Memory B cell (primary cell): ENCODE results near the gene NLRP4.

Experiments
- ATAC-seq: fragments of 150-1000 bp; cut with Tn5 transposase; 2 replicates; pipeline ENCODE4 v1.10.0; 2021; ENCODE audit warnings: low read depth, mild to moderate bottlenecking, moderate library complexity
- DNase-seq, 2 donors: peaks; one replicate each; pipeline ENCODE4 v3.0.0; 2022; ENCODE audit warnings: low spot score in 2 of 2
- H3K27ac Mint-ChIP-seq: one replicate; pipeline ENCODE4 v1.8.0; 2022; ENCODE audit warnings: mild to moderate bottlenecking, moderate library complexity, mixed read lengths
- H3K27me3 Mint-ChIP-seq: one replicate; pipeline ENCODE4 v1.8.0; 2022; ENCODE audit warnings: mixed read lengths
- H3K36me3 Mint-ChIP-seq: one replicate; pipeline ENCODE4 v1.8.0; 2022; ENCODE audit warnings: mild to moderate bottlenecking, mixed read lengths
- H3K4me1 Mint-ChIP-seq: one replicate; pipeline ENCODE4 v1.8.0; 2022; ENCODE audit warnings: mixed read lengths
- H3K4me3 Mint-ChIP-seq: one replicate; pipeline ENCODE4 v1.8.0; 2022; ENCODE audit warnings: mild to moderate bottlenecking, moderate library complexity, mixed read lengths
- H3K9me3 Mint-ChIP-seq: one replicate; pipeline ENCODE4 v1.8.0; 2022; ENCODE audit warnings: mixed read lengths

Gene NLRP4

DNA sequence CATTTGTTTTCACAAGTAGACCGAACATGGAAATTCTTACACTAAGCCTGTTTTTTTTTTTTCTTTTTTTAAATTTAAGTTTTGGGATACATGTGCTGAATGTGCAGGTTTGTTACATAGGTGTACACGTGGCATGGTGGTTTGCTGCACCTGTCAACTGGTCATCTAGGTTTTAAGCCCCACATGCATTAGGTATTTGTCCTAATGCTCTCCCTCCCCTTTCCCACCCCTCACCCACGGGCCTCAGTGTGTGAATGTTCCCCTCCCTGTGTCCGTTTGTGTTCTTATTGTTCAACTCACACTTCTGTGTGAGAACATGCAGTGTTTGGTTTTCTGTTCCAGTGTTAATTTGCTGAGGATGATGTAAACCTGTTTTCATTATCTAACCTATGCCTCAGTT is 2.6 kb downstream of the NLRP4 start:
- peaks cover 3% of the 10 kb centered on the region for H3K27me3 Mint-ChIP-seq
- H3K36me3 Mint-ChIP-seq, result no peaks in the 10 kb centered on the region
- H3K9me3 Mint-ChIP-seq, result peaks cover 10% of the 10 kb centered on the region
- no peak overlapping the region for H3K27ac Mint-ChIP-seq
- H3K4me3 Mint-ChIP-seq, result no peak overlapping the region
- no peaks in the 10 kb centered on the region for H3K4me1 Mint-ChIP-seq
- DNase-seq (no peak), ATAC-seq (no peak)

DNA sequence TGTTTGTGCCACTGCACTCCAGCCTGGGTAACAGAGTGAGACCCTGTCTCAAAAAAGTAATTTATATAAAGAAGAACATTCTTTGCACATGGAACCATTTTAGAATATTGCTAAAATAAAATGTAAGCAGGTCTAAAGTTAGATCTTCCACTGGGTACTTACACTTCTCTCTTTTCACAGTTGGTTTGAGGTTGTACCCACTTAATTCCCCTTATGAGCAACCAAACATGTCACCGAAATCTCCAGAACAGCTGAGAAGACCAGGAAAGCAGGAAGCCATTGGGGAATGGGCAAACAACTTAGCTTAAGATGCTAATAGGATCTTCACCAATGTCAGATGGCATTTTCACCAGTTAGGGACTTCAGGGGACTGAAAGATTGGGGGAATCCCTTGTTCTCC is 18.8 kb downstream of the NLRP4 start:
- Mint-ChIP-seq H3K27me3 (peaks cover 1% of the 10 kb centered on the region), H3K36me3 (peaks cover 2% of the 10 kb centered on the region), H3K9me3 (peaks cover 3% of the 10 kb centered on the region), H3K4me3 (peak overlapping the region; percentile 4), H3K4me1 (peaks cover 14% of the 10 kb centered on the region), H3K27ac (peak overlapping the region; percentile 8)
- no peak for DNase-seq
- no peak for ATAC-seq

DNA sequence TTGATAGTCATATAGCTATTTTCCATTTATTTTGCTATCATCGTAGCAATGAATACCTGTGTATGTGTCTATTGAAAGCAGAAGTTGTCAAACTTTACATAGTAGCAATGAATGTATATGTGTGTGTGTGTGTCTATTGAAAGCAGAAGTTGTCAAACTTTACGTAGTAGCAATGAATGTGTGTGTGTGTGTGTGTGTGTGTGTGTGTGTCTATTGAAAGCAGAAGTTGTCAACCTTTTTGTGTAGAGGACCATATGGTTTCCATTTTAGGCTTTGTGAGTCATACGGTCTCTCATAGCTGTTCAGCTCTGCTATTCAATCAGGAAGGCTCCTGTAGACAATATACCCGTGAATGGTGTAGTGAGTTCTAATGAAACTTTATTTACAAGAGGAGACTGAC is 20.8 kb downstream of the NLRP4 start:
- Mint-ChIP-seq H3K4me3 (no peak overlapping the region), H3K27me3 (peaks cover 1% of the 10 kb centered on the region), H3K36me3 (peaks cover 2% of the 10 kb centered on the region), H3K4me1 (peaks cover 14% of the 10 kb centered on the region), H3K9me3 (peaks cover 3% of the 10 kb centered on the region), H3K27ac (peak overlapping the region; percentile 3)
- no peak for DNase-seq
- peak; percentile 75 for ATAC-seq

DNA sequence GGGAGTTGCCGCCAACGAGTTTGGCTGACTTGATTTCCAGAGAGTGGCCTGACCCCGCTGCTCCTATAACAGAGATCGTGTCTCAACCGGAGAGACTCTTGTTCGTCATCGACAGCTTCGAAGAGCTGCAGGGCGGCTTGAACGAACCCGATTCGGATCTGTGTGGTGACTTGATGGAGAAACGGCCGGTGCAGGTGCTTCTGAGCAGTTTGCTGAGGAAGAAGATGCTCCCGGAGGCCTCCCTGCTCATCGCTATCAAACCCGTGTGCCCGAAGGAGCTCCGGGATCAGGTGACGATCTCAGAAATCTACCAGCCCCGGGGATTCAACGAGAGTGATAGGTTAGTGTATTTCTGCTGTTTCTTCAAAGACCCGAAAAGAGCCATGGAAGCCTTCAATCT is 21.6 kb downstream of the NLRP4 start:
- H3K27ac Mint-ChIP-seq, result no peak overlapping the region
- peaks cover 2% of the 10 kb centered on the region for H3K36me3 Mint-ChIP-seq
- H3K4me3 Mint-ChIP-seq, result no peak overlapping the region
- DNase-seq (no peak), ATAC-seq (no peak)
- H3K4me1 Mint-ChIP-seq, result peaks cover 14% of the 10 kb centered on the region
- H3K9me3 Mint-ChIP-seq, result peaks cover 3% of the 10 kb centered on the region
- peaks cover 1% of the 10 kb centered on the region for H3K27me3 Mint-ChIP-seq

DNA sequence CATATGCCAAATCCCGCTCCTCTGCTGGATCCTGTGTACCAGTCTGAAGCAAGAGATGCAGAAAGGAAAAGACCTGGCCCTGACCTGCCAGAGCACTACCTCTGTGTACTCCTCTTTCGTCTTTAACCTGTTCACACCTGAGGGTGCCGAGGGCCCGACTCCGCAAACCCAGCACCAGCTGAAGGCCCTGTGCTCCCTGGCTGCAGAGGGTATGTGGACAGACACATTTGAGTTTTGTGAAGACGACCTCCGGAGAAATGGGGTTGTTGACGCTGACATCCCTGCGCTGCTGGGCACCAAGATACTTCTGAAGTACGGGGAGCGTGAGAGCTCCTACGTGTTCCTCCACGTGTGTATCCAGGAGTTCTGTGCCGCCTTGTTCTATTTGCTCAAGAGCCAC is 22.1 kb downstream of the NLRP4 start:
- Mint-ChIP-seq H3K27me3 (peaks cover 3% of the 10 kb centered on the region), H3K27ac (no peak overlapping the region), H3K4me1 (peaks cover 14% of the 10 kb centered on the region), H3K36me3 (peaks cover 2% of the 10 kb centered on the region), H3K9me3 (peaks cover 3% of the 10 kb centered on the region), H3K4me3 (no peak overlapping the region)
- DNase-seq, result no peak
- no peak for ATAC-seq

DNA sequence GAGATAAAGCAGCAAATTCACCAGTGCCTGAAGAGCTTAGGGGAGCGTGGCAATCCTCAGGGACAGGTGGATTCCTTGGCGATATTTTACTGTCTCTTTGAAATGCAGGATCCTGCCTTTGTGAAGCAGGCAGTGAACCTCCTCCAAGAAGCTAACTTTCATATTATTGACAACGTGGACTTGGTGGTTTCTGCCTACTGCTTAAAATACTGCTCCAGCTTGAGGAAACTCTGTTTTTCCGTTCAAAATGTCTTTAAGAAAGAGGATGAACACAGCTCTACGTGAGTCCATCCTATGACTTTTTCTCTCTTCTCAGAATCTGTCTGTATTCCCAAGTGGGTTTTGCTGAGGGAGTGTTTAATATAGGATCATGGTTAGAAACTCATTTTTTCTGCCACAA is 22.6 kb downstream of the NLRP4 start:
- Mint-ChIP-seq H3K4me1 (peaks cover 11% of the 10 kb centered on the region), H3K27me3 (peaks cover 3% of the 10 kb centered on the region), H3K36me3 (no peaks in the 10 kb centered on the region), H3K27ac (no peak overlapping the region), H3K4me3 (no peak overlapping the region), H3K9me3 (no peaks in the 10 kb centered on the region)
- DNase-seq, result no peak
- no peak for ATAC-seq

DNA sequence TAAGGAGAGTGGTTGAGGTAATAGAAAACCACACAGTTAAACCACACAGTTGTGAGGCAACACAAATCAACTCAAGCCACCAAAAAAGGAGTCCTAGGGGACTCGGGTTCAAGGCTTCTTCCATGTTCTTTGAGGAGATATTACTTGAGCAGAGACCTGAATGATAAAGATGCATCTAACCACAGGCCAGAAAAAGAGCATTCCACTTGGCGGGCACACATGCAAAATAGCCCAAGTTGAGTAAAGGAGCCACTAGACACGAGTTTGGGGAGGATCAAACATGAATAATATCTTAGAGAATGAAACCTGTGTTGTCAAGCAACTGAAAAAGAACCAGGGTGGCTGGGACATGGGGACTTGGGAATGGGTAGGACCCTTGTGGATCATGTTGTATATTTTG is 30.2 kb downstream of the NLRP4 start:
- Mint-ChIP-seq H3K9me3 (peaks cover 7% of the 10 kb centered on the region), H3K4me3 (no peak overlapping the region), H3K36me3 (peaks cover 1% of the 10 kb centered on the region), H3K4me1 (no peaks in the 10 kb centered on the region), H3K27me3 (peaks cover 10% of the 10 kb centered on the region), H3K27ac (no peak overlapping the region)
- DNase-seq (no peak), ATAC-seq (no peak)

DNA sequence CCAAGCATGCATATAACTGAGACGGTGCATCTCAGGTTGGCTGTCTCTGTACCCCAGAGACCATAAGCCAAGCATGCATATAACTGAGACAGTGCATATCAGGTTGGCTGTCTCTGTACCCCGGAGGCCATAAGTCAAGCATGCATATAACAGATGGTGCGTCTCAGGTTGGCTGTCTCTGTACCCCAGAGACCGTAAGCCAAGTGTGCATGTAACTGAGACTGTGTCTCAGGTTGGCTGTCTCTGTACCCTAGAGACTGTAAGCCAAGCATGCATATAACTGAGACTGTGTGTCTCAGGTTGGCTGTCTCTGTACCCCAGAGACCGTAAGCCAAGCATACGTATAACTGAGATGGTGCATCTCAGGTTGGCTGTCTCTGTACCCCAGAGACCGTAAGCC is 30.8 kb downstream of the NLRP4 start:
- Mint-ChIP-seq H3K9me3 (peaks cover 7% of the 10 kb centered on the region), H3K27me3 (peaks cover 10% of the 10 kb centered on the region), H3K4me1 (no peaks in the 10 kb centered on the region), H3K27ac (no peak overlapping the region), H3K4me3 (no peak overlapping the region), H3K36me3 (peaks cover 1% of the 10 kb centered on the region)
- no peak for ATAC-seq
- DNase-seq, result no peak

DNA sequence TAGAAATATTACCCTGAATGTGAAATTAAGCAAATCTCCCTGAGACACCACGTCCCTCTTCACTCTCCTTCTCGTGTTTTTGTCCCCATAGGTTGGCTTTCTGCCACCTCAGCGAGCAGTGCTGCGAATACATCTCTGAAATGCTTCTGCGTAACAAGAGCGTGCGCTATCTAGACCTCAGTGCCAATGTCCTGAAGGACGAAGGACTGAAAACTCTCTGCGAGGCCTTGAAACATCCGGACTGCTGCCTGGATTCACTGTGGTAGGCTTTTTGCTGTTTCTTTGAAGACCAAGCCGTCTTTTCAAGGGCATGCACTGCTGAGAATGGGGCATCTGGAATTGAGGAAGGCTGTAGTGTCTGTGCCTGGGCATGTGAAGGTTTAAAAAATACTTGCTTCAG is 34.4 kb downstream of the NLRP4 start:
- DNase-seq (no peak), ATAC-seq (no peak)
- H3K4me1 Mint-ChIP-seq, result no peaks in the 10 kb centered on the region
- peaks cover 1% of the 10 kb centered on the region for H3K36me3 Mint-ChIP-seq
- H3K9me3 Mint-ChIP-seq, result peaks cover 13% of the 10 kb centered on the region
- H3K27me3 Mint-ChIP-seq, result peaks cover 7% of the 10 kb centered on the region
- H3K4me3 Mint-ChIP-seq, result no peak overlapping the region
- H3K27ac Mint-ChIP-seq, result no peak overlapping the region

DNA sequence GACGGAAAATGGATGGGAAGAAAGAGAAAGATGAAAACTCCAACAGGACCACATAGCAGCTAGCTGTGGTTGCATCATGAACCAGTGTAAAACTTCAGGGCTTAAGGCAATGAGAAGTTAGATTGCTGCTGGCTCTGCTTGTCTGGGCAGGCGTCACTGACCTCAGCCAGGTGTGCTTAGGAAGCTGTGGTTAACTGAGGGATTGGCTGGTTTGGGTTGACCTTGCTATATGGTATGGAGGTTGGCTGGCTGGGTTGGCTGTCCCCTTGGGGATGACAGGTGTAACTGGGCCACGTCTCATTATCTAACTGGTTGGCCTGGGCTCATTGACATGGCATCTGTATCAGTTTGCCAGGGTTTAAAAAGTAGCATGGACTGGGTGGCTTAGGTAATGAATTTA is 40.9 kb downstream of the NLRP4 start:
- H3K9me3 Mint-ChIP-seq, result peaks cover 13% of the 10 kb centered on the region
- H3K27me3 Mint-ChIP-seq, result no peaks in the 10 kb centered on the region
- no peak overlapping the region for H3K4me3 Mint-ChIP-seq
- no peak overlapping the region for H3K27ac Mint-ChIP-seq
- no peak for ATAC-seq
- DNase-seq, result no peak
- H3K4me1 Mint-ChIP-seq, result no peaks in the 10 kb centered on the region
- H3K36me3 Mint-ChIP-seq, result peaks cover 4% of the 10 kb centered on the region

DNA sequence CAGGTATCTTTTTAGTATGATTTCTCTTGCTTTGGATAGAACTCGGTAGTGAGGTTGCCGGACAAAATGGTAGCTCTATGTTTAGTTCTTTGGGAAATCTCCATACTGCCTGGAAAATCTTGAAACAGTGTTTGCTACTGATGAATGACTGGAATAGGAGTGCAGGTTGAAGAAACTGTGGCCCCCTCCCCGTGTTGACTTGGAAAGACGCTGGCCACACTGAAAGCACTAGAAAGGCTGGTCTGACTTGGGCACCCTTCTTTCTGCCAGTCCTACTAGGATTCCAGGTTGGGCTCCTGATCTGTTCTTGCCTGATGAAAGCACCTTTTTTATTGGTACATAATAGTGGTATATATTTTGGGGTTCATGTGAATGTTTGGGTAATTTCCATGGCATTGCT is 46.3 kb downstream of the NLRP4 start:
- H3K27ac Mint-ChIP-seq, result no peak overlapping the region
- DNase-seq, result no peak
- H3K4me3 Mint-ChIP-seq, result no peak overlapping the region
- no peak for ATAC-seq
- H3K4me1 Mint-ChIP-seq, result no peaks in the 10 kb centered on the region
- H3K9me3 Mint-ChIP-seq, result peaks cover 8% of the 10 kb centered on the region
- H3K27me3 Mint-ChIP-seq, result peaks cover 3% of the 10 kb centered on the region
- peaks cover 4% of the 10 kb centered on the region for H3K36me3 Mint-ChIP-seq

DNA sequence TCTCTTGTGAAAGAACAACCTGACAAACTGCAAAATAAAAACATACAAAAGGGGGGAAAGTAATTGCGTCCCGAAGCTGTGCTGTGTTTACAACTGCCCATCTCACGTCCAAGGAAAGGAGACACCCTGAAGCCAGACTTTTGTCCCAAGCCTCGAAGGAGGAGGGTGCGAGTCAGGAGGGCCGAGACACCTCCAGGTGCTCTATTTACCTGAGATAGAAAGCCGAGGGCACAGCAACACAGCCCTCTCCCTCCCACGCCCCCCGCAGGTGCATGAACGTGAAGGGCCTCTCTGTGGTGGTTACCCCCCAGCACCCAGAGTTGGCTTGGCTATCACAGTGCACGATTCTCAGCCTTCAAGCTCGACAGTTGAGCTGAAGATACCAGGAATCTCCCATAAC is 62.6 kb downstream of the NLRP4 start:
- no peak for ATAC-seq
- peaks cover 5% of the 10 kb centered on the region for H3K27me3 Mint-ChIP-seq
- H3K4me1 Mint-ChIP-seq, result no peaks in the 10 kb centered on the region
- H3K9me3 Mint-ChIP-seq, result peaks cover 6% of the 10 kb centered on the region
- H3K27ac Mint-ChIP-seq, result no peak overlapping the region
- no peaks in the 10 kb centered on the region for H3K36me3 Mint-ChIP-seq
- H3K4me3 Mint-ChIP-seq, result no peak overlapping the region
- DNase-seq, result no peak

DNA sequence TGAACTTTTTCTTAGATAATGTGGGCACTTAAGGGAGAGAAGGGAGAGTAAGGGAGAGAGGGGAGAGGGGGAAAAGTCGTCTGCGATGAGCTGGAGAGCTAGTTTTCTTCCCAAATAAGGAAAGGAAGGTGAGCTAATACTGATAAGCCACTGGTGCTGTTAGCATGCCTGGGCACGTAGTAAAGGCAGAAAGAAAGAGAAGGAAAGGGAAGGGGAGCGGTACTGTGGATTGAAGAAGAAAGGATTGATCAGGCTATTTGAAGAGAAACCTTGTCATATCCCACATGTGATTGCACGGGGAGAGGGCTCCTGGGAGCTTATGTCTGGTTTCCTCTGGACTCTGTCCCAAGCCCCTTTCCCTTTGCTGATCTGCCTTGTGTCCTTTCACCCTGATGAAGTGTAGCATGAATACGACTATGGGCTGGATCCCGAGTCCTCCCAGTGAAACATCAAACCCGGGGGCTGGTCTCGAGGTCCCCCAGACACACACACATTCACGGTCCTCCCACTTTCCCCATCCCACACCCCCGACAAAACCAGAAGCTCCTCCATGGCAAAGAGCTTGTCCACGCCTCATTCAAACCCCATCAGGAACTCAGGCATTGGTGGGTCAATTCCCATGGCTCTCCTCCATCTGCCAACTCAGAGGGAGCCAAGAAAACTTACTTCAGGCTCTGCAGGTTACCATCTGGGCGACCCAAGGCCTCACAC is 65.2 kb downstream of the NLRP4 start:
- Mint-ChIP-seq H3K27ac (no peak overlapping the region), H3K36me3 (no peaks in the 10 kb centered on the region), H3K4me1 (no peaks in the 10 kb centered on the region), H3K27me3 (peaks cover 5% of the 10 kb centered on the region), H3K4me3 (no peak overlapping the region), H3K9me3 (peaks cover 6% of the 10 kb centered on the region)
- no peak for ATAC-seq
- no peak for DNase-seq

DNA sequence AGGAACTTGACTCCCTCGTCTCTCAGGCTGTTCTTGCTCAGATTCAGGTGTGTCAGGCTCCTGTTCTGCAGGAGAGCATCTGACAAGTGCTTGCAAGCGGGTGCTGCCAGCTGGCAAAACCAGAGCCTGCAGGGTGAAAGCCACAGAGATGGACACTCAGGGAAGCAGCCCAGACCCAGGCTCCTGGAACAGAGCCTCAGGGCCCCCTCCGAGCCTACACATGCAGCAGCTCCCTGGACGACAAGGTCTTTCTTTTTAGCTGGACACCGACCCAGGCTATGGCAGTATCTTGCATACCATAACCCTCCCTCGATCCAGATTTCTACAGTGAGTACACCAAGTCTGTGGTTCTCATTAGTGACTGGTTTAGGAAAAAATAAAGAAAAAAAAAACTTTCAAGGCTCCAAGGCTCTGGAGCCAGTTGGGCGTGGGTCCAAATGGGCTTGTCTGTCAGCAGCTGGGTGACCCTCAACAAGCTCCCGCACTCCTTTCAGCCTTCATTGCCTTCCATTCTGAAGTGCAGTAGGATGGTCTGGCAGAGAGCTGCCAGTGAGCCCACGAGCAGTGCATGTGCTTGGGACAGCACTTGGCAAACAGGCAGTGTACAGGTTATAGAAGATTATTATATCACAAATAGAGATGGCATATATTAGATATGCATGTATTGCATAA is 65.9 kb downstream of the NLRP4 start:
- Mint-ChIP-seq H3K36me3 (no peaks in the 10 kb centered on the region), H3K4me3 (no peak overlapping the region)
- no peak for ATAC-seq

DNA sequence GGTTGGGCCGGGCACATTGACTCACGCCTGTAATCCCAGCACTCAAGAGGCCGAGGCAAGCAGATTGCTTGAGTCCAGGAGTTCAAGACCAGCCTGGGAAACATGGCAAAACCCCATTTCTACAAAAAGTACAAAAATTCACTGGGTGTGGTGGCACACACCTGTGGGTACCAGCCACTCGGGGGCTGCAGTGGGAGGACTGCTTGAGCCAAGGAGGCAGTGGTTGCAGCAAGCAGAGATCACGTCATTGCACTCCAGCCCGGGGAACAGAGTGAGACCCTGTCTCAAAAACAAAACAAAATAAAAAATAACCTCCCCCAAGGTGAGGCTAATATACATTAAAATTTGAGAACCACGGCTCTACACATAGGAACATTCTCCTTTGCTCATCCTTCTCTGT is 70.9 kb downstream of the NLRP4 start:
- no peak for ATAC-seq
- H3K27ac Mint-ChIP-seq, result no peak overlapping the region
- no peak for DNase-seq
- no peak overlapping the region for H3K4me3 Mint-ChIP-seq
- peaks cover 9% of the 10 kb centered on the region for H3K9me3 Mint-ChIP-seq
- no peaks in the 10 kb centered on the region for H3K4me1 Mint-ChIP-seq
- H3K36me3 Mint-ChIP-seq, result no peaks in the 10 kb centered on the region
- peaks cover 11% of the 10 kb centered on the region for H3K27me3 Mint-ChIP-seq

More for the DNA sequence above, 65.9 kb downstream of the NLRP4 start:
- Mint-ChIP-seq H3K4me1 (no peaks in the 10 kb centered on the region), H3K27me3 (peaks cover 5% of the 10 kb centered on the region), H3K27ac (no peak overlapping the region), H3K9me3 (peaks cover 3% of the 10 kb centered on the region)
- no peak for DNase-seq
